Muscle of leg (tissue), 11 donors: ENCODE results near the gene KLK8. TPM values are rescaled to one million over a fixed set of nuclear protein-coding genes. Genes with fewer than 3 reads are reported as not detected.
"Not testable (repeated sequence)": the region's sequence is repeated elsewhere in the genome, so short reads cannot be mapped to it uniquely, and the experiment has no call there.

ENCODE experiments used
- DNase-seq: peaks from one replicate; pipeline ENCODE4 v3.0.0; 2013
- H3K27ac ChIP-seq: one replicate; pipeline ENCODE4 v1.5.1; 2013; ENCODE audit warnings: mild to moderate bottlenecking, low read length, control low read depth
- H3K27me3 ChIP-seq: one replicate; pipeline ENCODE4 v1.6.1; 2013; ENCODE audit warnings: low read length; ENCODE audit not compliant: control insufficient read depth, insufficient read depth
- H3K36me3 ChIP-seq: one replicate; pipeline ENCODE4 v1.6.1; 2013; ENCODE audit warnings: low read length; ENCODE audit not compliant: control insufficient read depth, insufficient read depth
- H3K4me1 ChIP-seq: one replicate; pipeline ENCODE4 v1.6.1; 2013; ENCODE audit warnings: low read length; ENCODE audit not compliant: control insufficient read depth, insufficient read depth
- H3K4me3 ChIP-seq: one replicate; pipeline ENCODE4 v1.5.1; 2013; ENCODE audit warnings: low read length, control low read depth
- H3K9me3 ChIP-seq: replicated peaks from 2 replicates; pipeline ENCODE4 v1.6.1; 2013; ENCODE audit warnings: low read depth, low read length; ENCODE audit not compliant: control insufficient read depth
- WGBS: methylation state at CpG from one replicate; pipeline ENCODE4 v1.1.5; 2013; ENCODE audit warnings: missing lambda C conversion rate; ENCODE audit not compliant: insufficient coverage; 5-methylcytosine and 5-hydroxymethylcytosine counted together
- polyA plus RNA-seq, 8 donors: library from polyadenylated mRNA; unstranded; fragments of 120-200 nt; gene quantifications; one replicate each; pipeline versions ENCODE4 v1.2.1 to v1.2.3, GENCODE V29; 2013; ENCODE audit warnings: inconsistent platforms in 1 of 8, low replicate concordance in 1 of 8; ENCODE audit not compliant: insufficient read length in 8 of 8, insufficient read depth in 1 of 8
- total RNA-seq: library from RNA; stranded (reverse); fragments of 120-200 nt; gene quantifications from one replicate; pipeline ENCODE4 v1.2.4, GENCODE V29; 2013

The KLK8 gene
- total and polyA plus RNA-seq, 9 donors: 1.0 TPM; not detected in 8

DNA sequence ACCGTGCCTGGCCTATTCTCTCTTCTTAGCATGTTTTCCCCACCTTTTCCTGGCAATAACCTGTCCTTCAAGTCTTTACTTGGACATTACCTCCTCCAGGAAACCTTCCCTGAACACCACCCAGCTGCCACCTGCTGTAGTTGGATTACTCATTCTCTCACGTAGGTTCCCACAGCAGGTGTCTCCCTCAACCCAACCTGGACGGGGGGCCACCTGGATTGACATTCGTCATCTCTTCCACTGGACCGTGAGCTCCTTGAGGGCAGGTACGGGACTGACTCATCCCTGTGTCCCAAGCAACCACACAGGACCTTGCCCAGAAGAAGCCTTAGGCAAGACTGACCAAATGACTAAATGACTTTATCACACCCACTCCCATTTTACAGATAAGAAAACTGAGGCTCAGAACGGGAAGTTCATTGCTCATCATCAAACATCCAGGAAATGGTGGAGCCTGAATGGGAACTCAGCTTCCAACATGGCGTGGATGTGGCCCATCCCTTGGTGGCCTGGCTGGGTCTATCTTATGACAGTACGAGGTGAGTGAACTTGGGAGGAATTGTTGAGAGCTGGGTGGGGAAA, 28.5 kb downstream of the KLK8 start:
- Histone ChIP-seq H3K4me1 (no peaks in the 10 kb centered on the region), H3K27me3 (no peaks in the 10 kb centered on the region), H3K27ac (no peak overlapping the region), H3K9me3 (no peaks in the 10 kb centered on the region), H3K36me3 (no peaks in the 10 kb centered on the region), H3K4me3 (no peak overlapping the region)
- no peak for DNase-seq
- WGBS: 78% methylated on average over 8 of the region's 9 CpGs

- H3K4me3 ChIP-seq, H3K27me3 ChIP-seq, H3K4me1 ChIP-seq, H3K36me3 ChIP-seq, H3K9me3 ChIP-seq, H3K27ac ChIP-seq, DNase-seq: not testable (repeated sequence)
- WGBS: 82% methylated on average over 2 of the region's 3 CpGs
These were observed 31.6 kb downstream of the KLK8 start for GRCh38 chr19:50969810-50970209.

DNA sequence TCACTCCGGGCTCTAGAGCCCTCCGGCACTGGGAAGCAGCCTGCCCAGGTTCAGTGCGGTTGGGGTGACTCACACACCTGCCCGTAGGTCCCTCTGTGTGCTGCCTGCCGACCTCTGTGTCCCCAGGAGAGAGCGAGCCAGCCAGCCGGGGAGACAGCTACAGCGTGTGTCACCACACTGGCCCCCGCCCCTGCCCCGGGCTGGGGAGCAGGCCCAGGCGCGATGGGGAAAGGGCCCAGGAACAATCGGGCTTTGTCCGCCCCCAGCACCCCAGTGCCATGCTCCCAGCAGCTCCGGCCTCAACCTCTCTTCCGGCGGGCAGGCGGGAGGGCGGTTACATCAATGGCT, 32.0 kb downstream of the KLK8 start, which contains the start of gene KLK6:
Gene KLK6, minus strand, starts transcription at position 179 of the 348 bp plus-strand sequence. CDS start 1,487 bp downstream, outside the sequence.
- WGBS: 69% methylated on average over 19 of the region's 19 CpGs
- Histone ChIP-seq H3K27ac (no peak within 1 kb of the TSS), H3K4me3 (no peak within 1 kb of the TSS), H3K9me3 (no peaks in the 10 kb centered on the region), H3K27me3 (no peaks in the 10 kb centered on the region), H3K36me3 (no peaks in the 10 kb centered on the region), H3K4me1 (no peaks in the 10 kb centered on the region)
- no peak for DNase-seq

DNA sequence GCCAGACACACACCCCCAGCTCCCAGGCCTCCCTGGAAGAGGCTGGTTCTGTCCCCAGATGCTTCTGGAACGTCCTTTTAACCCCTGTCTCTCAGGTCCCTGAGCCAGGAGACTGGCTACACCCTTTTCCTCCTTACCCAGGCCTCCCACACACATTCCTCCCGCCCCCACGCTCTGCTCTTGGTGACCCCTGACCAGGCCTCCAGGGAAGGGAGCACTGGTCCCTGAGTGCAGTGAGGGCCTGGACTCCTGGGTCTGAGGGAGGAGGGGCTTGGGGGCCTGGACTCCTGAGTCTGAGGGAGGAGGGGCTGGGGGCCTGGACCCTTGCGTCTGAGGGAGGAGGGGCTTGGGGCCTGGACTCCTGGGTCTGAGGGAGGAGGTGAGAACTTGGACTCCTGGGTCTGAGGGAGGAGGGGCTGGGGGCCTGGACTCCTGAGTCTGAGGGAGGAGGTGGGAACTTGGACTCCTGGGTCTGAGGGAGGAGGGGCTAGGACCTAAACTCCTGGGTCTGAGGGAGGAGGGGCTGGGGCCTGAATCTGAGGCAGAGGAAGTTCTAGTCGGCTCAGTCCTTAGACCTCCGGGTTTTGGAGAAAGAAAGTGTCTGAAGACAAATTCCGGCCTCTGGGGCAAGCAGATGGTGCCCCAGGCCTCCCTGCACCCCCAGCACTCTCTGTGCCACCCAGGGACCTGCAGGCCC, 32.5 kb downstream of the KLK8 start:
- DNase-seq: no peak
- Histone ChIP-seq H3K4me3 (no peak overlapping the region), H3K27me3 (no peaks in the 10 kb centered on the region), H3K4me1 (no peaks in the 10 kb centered on the region), H3K36me3 (no peaks in the 10 kb centered on the region), H3K9me3 (no peaks in the 10 kb centered on the region), H3K27ac (no peak overlapping the region)
- WGBS: 33% methylated on average over 5 of the region's 7 CpGs

GRCh38 chr19:50967929-50968715, 33.3 kb downstream of the KLK8 start:
- Histone ChIP-seq H3K27me3 (no peaks in the 10 kb centered on the region), H3K9me3 (no peaks in the 10 kb centered on the region), H3K27ac (no peak overlapping the region), H3K36me3 (no peaks in the 10 kb centered on the region), H3K4me3 (no peak overlapping the region), H3K4me1 (no peaks in the 10 kb centered on the region)
- no peak for DNase-seq
- WGBS: 25% methylated on average over 13 of the region's 20 CpGs

- no peak overlapping the region for H3K4me3 ChIP-seq
- no peaks in the 10 kb centered on the region for H3K9me3 ChIP-seq
- no peaks in the 10 kb centered on the region for H3K4me1 ChIP-seq
- WGBS: no CpG with 5 or more reads among the region's 3 CpGs
- no peak for DNase-seq
- H3K27ac ChIP-seq: no peak overlapping the region
- no peaks in the 10 kb centered on the region for H3K27me3 ChIP-seq
- H3K36me3 ChIP-seq: no peaks in the 10 kb centered on the region
These were observed 37.1 kb downstream of the KLK8 start for GRCh38 chr19:50964266-50964665.

DNA sequence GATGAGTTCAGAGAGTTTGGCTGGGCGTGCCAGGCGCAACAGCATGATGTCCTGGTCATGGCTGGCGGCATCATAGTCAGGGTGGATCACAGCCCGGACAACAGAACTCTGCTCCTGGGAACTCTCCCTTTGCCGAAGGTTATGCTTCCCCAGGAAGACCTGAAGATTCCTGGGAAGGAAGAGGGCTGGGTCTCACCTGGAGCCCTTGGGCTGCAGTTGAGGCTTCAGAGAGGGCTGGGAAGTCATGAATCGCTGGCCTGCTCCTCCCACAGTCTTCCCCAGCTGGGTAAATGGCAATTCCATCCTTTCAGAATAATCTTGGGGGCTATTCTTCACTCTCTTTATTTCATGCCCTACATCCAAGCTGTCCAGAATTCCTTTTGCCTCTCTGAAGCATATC, 38.0 kb downstream of the KLK8 start:
- DNase-seq: no peak
- Histone ChIP-seq H3K9me3 (no peaks in the 10 kb centered on the region), H3K27ac (no peak overlapping the region), H3K36me3 (no peaks in the 10 kb centered on the region), H3K4me3 (no peak overlapping the region), H3K4me1 (no peaks in the 10 kb centered on the region), H3K27me3 (no peaks in the 10 kb centered on the region)
- 70% methylated on average over 4 of the region's 6 CpGs for WGBS

DNA sequence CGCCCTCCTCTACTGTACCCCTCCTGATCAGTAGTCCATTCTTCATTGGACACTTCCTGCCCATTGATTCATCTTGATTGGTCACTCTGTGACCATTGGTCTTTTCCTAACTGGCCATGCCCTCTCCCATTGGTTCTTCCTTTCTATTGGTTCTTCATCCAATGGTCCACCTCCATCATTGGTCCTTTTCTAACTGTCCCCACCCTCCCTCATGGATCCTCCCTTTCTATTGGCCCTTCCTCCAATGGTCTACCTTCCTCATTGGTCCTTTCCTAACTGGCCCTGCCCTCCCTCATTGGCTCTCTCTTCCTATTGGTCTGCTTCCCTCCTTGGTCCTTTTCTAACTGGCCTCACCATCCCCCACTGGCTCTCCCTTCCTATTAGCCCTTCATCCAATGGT, 39.2 kb downstream of the KLK8 start:
- Histone ChIP-seq H3K4me3 (no peak overlapping the region), H3K27me3 (no peaks in the 10 kb centered on the region), H3K27ac (no peak overlapping the region), H3K36me3 (no peaks in the 10 kb centered on the region), H3K4me1 (no peaks in the 10 kb centered on the region), H3K9me3 (no peaks in the 10 kb centered on the region)
- 69% methylated on average over 1 of the region's 1 CpG for WGBS
- DNase-seq: no peak

GRCh38 chr19:50959731-50960500, 41.5 kb downstream of the KLK8 start:
- H3K27ac ChIP-seq: no peak overlapping the region

GRCh38 chr19:50957587-50957986, 43.8 kb downstream of the KLK8 start:
- no peaks in the 10 kb centered on the region for H3K27me3 ChIP-seq
- 77% methylated on average over 8 of the region's 8 CpGs for WGBS

More at GRCh38 chr19:50959731-50960500, 41.5 kb downstream of the KLK8 start:
- WGBS: 47% methylated on average over 4 of the region's 9 CpGs
- no peaks in the 10 kb centered on the region for H3K9me3 ChIP-seq
- H3K4me3 ChIP-seq: no peak overlapping the region
- DNase-seq: no peak
- no peaks in the 10 kb centered on the region for H3K36me3 ChIP-seq
- H3K27me3 ChIP-seq: no peaks in the 10 kb centered on the region
- no peaks in the 10 kb centered on the region for H3K4me1 ChIP-seq

More at GRCh38 chr19:50957587-50957986, 43.8 kb downstream of the KLK8 start:
- H3K4me3 ChIP-seq: no peak overlapping the region
- H3K36me3 ChIP-seq: no peaks in the 10 kb centered on the region
- no peak overlapping the region for H3K27ac ChIP-seq
- no peaks in the 10 kb centered on the region for H3K4me1 ChIP-seq
- no peak for DNase-seq
- H3K9me3 ChIP-seq: no peaks in the 10 kb centered on the region
